HG02623 (cell line): ENCODE results near the gene LCE7A.

Experiments
- ATAC-seq: cut with Tn5 transposase; IDR thresholded peaks from one replicate; pipeline ENCODE4 v1.9.1; 2021; ENCODE audit warnings: moderate library complexity; ENCODE audit not compliant: unreplicated experiment

Gene LCE7A

GRCh38 chr1:152859696-152860095 is at the start of gene LCE7A:
Gene LCE7A (plus strand): TSS chr1:152859996. CDS start chr1:152860698, 702 bp downstream.
- no peak for ATAC-seq

- ATAC-seq, result no peak
These were observed 48.7 kb upstream of the LCE7A start for GRCh38 chr1:152811050-152811449.

- ATAC-seq, result no peak
These were observed 48.1 kb upstream of the LCE7A start, which contains the start of gene LCE1B for GRCh38 chr1:152811671-152812070. Gene LCE1B (plus strand): TSS chr1:152811971. CDS start chr1:152812447, 476 bp downstream.

- no peak for ATAC-seq
These were observed 42.5 kb upstream of the LCE7A start for GRCh38 chr1:152817309-152817708.

GRCh38 chr1:152823294-152823693 is 36.5 kb upstream of the LCE7A start:
- ATAC-seq, result no peak

- ATAC-seq, result no peak
These were observed 34.8 kb upstream of the LCE7A start for GRCh38 chr1:152824964-152825363.

GRCh38 chr1:152827173-152827572 is 32.6 kb upstream of the LCE7A start, which contains the start of gene LCE1A:
Gene LCE1A (plus strand): TSS chr1:152827473. CDS start chr1:152827473, 0 bp downstream.
- ATAC-seq, result no peak

GRCh38 chr1:152836870-152837269 is 22.9 kb upstream of the LCE7A start:
- no peak for ATAC-seq

GRCh38 chr1:152842556-152842955 is 17.2 kb upstream of the LCE7A start, which contains the start of gene LCE6A:
Gene LCE6A (plus strand): TSS chr1:152842856. CDS start chr1:152843521, 665 bp downstream.
- ATAC-seq, result no peak

GRCh38 chr1:152855661-152856060 is 4.1 kb upstream of the LCE7A start:
- ATAC-seq, result no peak

- no peak for ATAC-seq
These were observed 1.7 kb upstream of the LCE7A start for GRCh38 chr1:152858062-152858461.

GRCh38 chr1:152860129-152860528 is 333 bp downstream of the LCE7A start:
- ATAC-seq, result no peak

- ATAC-seq, result no peak
These were observed 1.6 kb downstream of the LCE7A start for GRCh38 chr1:152861374-152861773.

- ATAC-seq, result no peak
These were observed 4.6 kb downstream of the LCE7A start for GRCh38 chr1:152864443-152864842.

- no peak for ATAC-seq
These were observed 6.5 kb downstream of the LCE7A start for GRCh38 chr1:152866321-152866720.

- no peak for ATAC-seq
These were observed 10.1 kb downstream of the LCE7A start for GRCh38 chr1:152869808-152870419.

GRCh38 chr1:152870831-152871730 is 11.3 kb downstream of the LCE7A start:
- no peak for ATAC-seq

- no peak for ATAC-seq
These were observed 11.9 kb downstream of the LCE7A start for GRCh38 chr1:152871731-152872126.

- ATAC-seq, result no peak
These were observed 13.7 kb downstream of the LCE7A start for GRCh38 chr1:152873495-152873894.

GRCh38 chr1:152876827-152877226 is 17.0 kb downstream of the LCE7A start:
- no peak for ATAC-seq

- no peak for ATAC-seq
These were observed 18.2 kb downstream of the LCE7A start, which contains the start of gene SMCP for GRCh38 chr1:152878042-152878441. Gene SMCP (plus strand): TSS chr1:152878322. CDS start chr1:152884423, 6,101 bp downstream.
